ENCODE measurements around the gene ZC3H8. TPM values are rescaled to one million over a fixed set of nuclear protein-coding genes. Genes with fewer than 3 reads are reported as not detected.
"Not testable (repeated sequence)": the region's sequence is repeated elsewhere in the genome, so short reads cannot be mapped to it uniquely, and the experiment has no call there.

ZC3H8 gene
- total and polyA plus RNA-seq, 2 donors (not counting 3 experiments of a cell fraction or from before 2014, with no cell fraction given) = 0.95 to 7.1 TPM

- TF ChIP-seq EZH2 (IDR thresholded peaks at IDR 0.05; ENCODE audit: borderline replicate concordance, low read depth, low read length, severe bottlenecking) = no peak
- TF ChIP-seq GATA2 (IDR thresholded peaks at IDR 0.05; ENCODE audit: insufficient read depth, insufficient read length, low read depth, low read length) = no peak
- TF ChIP-seq POLR2A (IDR thresholded peaks at IDR 0.05; ENCODE audit: low read depth, low read length) = no peak
- peaks cover 7% of the 10 kb centered on the region for H3K4me1 ChIP-seq (ENCODE audit: control insufficient read depth, extremely low read depth, insufficient read depth, low read length)
- H3K9me1 ChIP-seq (replicated peaks; ENCODE audit: control insufficient read depth, extremely low read depth, insufficient read depth, low read length) = no peaks in the 10 kb centered on the region
- H3K9ac ChIP-seq (replicated peaks; ENCODE audit: extremely low read depth, insufficient read depth, low read length) = no peak overlapping the region
- H3K79me2 ChIP-seq (ENCODE audit: control insufficient read depth, insufficient read depth, low read length) = no peaks in the 10 kb centered on the region
- H3K4me2 ChIP-seq (ENCODE audit: insufficient read depth, low read length) = no peak overlapping the region
- POLR2A ChIA-PET = no interaction called here
- dilution Hi-C loops (cut with MboI; ENCODE audit: extremely low pct_ligation_motif_present, low sequenced_read_pairs) = no loop called here
- no peaks in the 10 kb centered on the region for H3K9me3 ChIP-seq (replicated peaks; ENCODE audit: control insufficient read depth, insufficient read depth, low read length)
- CTCF ChIA-PET = no interaction called here
- H3K36me3 ChIP-seq (ENCODE audit: control insufficient read depth in 2 of 2, extremely low read depth in 1 of 2, insufficient read depth in 2 of 2, low read length in 2 of 2) = no peaks in the 10 kb centered on the region
- no peak for DNase-seq (ENCODE audit: low read depth, low spot score)
- no peak overlapping the region for H3K4me3 ChIP-seq (replicated peaks in 1 of 3; ENCODE audit: insufficient read depth in 1 of 3, low read depth in 1 of 3, low read length in 3 of 3)
- intact Hi-C loops (cut with micrococcal nuclease) = no loop called here
- no peak overlapping the region for H3K27ac ChIP-seq (ENCODE audit: insufficient read depth, low read depth, low read length)
- H2AFZ ChIP-seq (ENCODE audit: low read depth, low read length) = no peak overlapping the region
- no peaks in the 10 kb centered on the region for H4K20me1 ChIP-seq (replicated peaks; ENCODE audit: control insufficient read depth, extremely low read depth, insufficient read depth, low read length)
- H3K27me3 ChIP-seq (ENCODE audit: control insufficient read depth in 2 of 2, insufficient read depth in 2 of 2, low read length in 2 of 2) = no peaks in the 10 kb centered on the region
- no peak for FAIRE-seq
- no TSS peak for BruUV-seq (replicated peaks)
Observed at GRCh38 chr2:112217854-112218253, 37.0 kb downstream of the ZC3H8 start.

GRCh38 chr2:112216167-112216566 is 38.7 kb downstream of the ZC3H8 start:
- Histone ChIP-seq H3K4me1 (ENCODE audit: control insufficient read depth, extremely low read depth, insufficient read depth, low read length) (peaks cover 5% of the 10 kb centered on the region), H2AFZ (ENCODE audit: low read depth, low read length) (no peak overlapping the region), H3K36me3 (ENCODE audit: control insufficient read depth in 2 of 2, extremely low read depth in 1 of 2, insufficient read depth in 2 of 2, low read length in 2 of 2) (no peaks in the 10 kb centered on the region), H3K27me3 (ENCODE audit: control insufficient read depth in 2 of 2, insufficient read depth in 2 of 2, low read length in 2 of 2) (no peaks in the 10 kb centered on the region), H3K9me1 (replicated peaks; ENCODE audit: control insufficient read depth, extremely low read depth, insufficient read depth, low read length) (no peaks in the 10 kb centered on the region), H3K79me2 (ENCODE audit: control insufficient read depth, insufficient read depth, low read length) (no peaks in the 10 kb centered on the region), H3K9ac (replicated peaks; ENCODE audit: extremely low read depth, insufficient read depth, low read length) (no peak overlapping the region), H3K4me2 (ENCODE audit: insufficient read depth, low read length) (no peak overlapping the region), H3K4me3 (replicated peaks in 1 of 3; ENCODE audit: insufficient read depth in 1 of 3, low read depth in 1 of 3, low read length in 3 of 3) (no peak overlapping the region), H3K27ac (ENCODE audit: insufficient read depth, low read depth, low read length) (no peak overlapping the region), H4K20me1 (replicated peaks; ENCODE audit: control insufficient read depth, extremely low read depth, insufficient read depth, low read length) (no peaks in the 10 kb centered on the region), H3K9me3 (replicated peaks; ENCODE audit: control insufficient read depth, insufficient read depth, low read length) (no peaks in the 10 kb centered on the region)
- intact Hi-C loops (cut with micrococcal nuclease) (no loop called here), dilution Hi-C loops (cut with MboI; ENCODE audit: extremely low pct_ligation_motif_present, low sequenced_read_pairs) (no loop called here)
- DNase-seq (ENCODE audit: low read depth, low spot score) (peak; percentile 30), FAIRE-seq (peak; percentile 4)
- no TSS peak for BruUV-seq (replicated peaks)
- ChIA-PET POLR2A (no interaction called here), CTCF (interaction anchor here (0.7 to 1.8 kb wide), 14 partner anchors 8 to 1173 kb away, joined by 3 to 11 read pairs (median 3); partner anchors contain the start of gene RGPD8)
- TF ChIP-seq CTCF (IDR thresholded peaks at IDR 0.05; ENCODE audit: extremely low read depth in 1 of 2, insufficient read depth in 1 of 2, low read depth in 1 of 2, low read length in 2 of 2) = peak in 1 of 2 donors; percentile 15
- no peak for TF ChIP-seq POLR2A (IDR thresholded peaks at IDR 0.05; ENCODE audit: low read depth, low read length)

- H2AFZ ChIP-seq (ENCODE audit: low read depth, low read length); H3K4me2 ChIP-seq (ENCODE audit: insufficient read depth, low read length); intact Hi-C loops (cut with micrococcal nuclease); BruUV-seq (replicated peaks); H3K4me1 ChIP-seq (ENCODE audit: control insufficient read depth, extremely low read depth, insufficient read depth, low read length); FAIRE-seq; H3K36me3 ChIP-seq (ENCODE audit: control insufficient read depth in 2 of 2, extremely low read depth in 1 of 2, insufficient read depth in 2 of 2, low read length in 2 of 2); POLR2A ChIA-PET; H3K9me3 ChIP-seq (replicated peaks; ENCODE audit: control insufficient read depth, insufficient read depth, low read length); H3K79me2 ChIP-seq (ENCODE audit: control insufficient read depth, insufficient read depth, low read length); H3K27me3 ChIP-seq (ENCODE audit: control insufficient read depth in 2 of 2, insufficient read depth in 2 of 2, low read length in 2 of 2); H3K9ac ChIP-seq (replicated peaks; ENCODE audit: extremely low read depth, insufficient read depth, low read length); H3K27ac ChIP-seq (ENCODE audit: insufficient read depth, low read depth, low read length); H3K9me1 ChIP-seq (replicated peaks; ENCODE audit: control insufficient read depth, extremely low read depth, insufficient read depth, low read length); H3K4me3 ChIP-seq (replicated peaks in 1 of 3; ENCODE audit: insufficient read depth in 1 of 3, low read depth in 1 of 3, low read length in 3 of 3); H4K20me1 ChIP-seq (replicated peaks; ENCODE audit: control insufficient read depth, extremely low read depth, insufficient read depth, low read length); CTCF ChIA-PET; dilution Hi-C loops (cut with MboI; ENCODE audit: extremely low pct_ligation_motif_present, low sequenced_read_pairs); DNase-seq (ENCODE audit: low read depth, low spot score): not testable (repeated sequence)
Observed at GRCh38 chr2:112207905-112208304, 46.9 kb downstream of the ZC3H8 start.
